LNCAP (cell line): ENCODE results near the gene YAP1.

ENCODE experiments used
- TF ChIP-seq, protein P1 (sequence below): fragments of 450-650 bp; IDR thresholded peaks from 2 replicates; pipeline ENCODE4 v1.5.1; 2017; ENCODE audit warnings: mild to moderate bottlenecking

The YAP1 gene

DNA sequence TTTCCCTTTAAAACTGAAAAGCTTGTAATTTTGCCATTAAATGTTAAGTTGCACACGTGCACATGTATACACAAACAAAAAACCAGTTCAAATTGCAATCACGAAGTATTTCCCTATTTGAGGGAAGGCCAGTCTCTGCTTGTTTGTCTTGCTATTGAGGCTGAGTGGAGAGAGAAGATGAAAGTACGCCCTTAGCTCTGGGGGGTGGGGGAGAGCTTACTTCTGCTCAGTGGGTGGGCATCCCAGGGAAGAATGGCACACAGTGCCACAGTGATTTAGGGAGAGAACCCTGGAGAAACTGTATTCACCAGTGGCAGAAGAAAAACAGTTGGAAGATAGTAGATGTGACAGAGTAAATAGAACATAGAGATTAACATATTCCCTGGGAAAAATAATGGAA is 8.7 kb downstream of the YAP1 start:
- TF ChIP-seq, protein P1, sequence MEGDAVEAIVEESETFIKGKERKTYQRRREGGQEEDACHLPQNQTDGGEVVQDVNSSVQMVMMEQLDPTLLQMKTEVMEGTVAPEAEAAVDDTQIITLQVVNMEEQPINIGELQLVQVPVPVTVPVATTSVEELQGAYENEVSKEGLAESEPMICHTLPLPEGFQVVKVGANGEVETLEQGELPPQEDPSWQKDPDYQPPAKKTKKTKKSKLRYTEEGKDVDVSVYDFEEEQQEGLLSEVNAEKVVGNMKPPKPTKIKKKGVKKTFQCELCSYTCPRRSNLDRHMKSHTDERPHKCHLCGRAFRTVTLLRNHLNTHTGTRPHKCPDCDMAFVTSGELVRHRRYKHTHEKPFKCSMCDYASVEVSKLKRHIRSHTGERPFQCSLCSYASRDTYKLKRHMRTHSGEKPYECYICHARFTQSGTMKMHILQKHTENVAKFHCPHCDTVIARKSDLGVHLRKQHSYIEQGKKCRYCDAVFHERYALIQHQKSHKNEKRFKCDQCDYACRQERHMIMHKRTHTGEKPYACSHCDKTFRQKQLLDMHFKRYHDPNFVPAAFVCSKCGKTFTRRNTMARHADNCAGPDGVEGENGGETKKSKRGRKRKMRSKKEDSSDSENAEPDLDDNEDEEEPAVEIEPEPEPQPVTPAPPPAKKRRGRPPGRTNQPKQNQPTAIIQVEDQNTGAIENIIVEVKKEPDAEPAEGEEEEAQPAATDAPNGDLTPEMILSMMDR: no peak

GRCh38 chr11:102119997-102120396 is 9.8 kb downstream of the YAP1 start:
- TF ChIP-seq, protein P1: no peak

DNA sequence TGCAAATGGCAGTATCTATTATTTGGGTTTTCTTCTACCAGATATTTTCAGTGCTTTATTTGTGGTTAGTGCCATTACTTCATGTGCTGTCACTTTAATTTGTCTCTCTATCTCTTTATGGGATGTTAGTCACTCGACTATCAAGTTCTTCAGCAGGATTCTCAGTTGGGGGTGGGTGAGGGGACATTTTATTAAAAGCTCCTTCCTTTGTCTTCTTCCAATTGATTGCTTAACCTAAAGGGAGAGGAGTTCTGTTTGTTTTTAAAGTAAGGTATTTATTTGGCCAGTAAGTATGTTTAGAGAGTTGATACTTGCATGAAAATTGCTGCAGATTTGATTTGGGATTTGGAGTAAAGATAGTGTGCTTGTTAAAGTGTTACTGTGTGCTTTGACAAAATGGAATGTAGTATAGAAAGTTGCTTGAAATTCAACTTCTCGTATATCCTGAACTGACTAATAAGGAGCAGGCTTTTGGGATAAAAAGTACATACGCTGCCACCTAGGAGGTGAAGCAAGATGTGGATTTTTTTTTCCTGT is 10.3 kb downstream of the YAP1 start:
- TF ChIP-seq, protein P1: no peak

GRCh38 chr11:102121329-102121728 is 11.1 kb downstream of the YAP1 start:
- TF ChIP-seq, protein P1: no peak

GRCh38 chr11:102134597-102134996 is 24.4 kb downstream of the YAP1 start:
- TF ChIP-seq, protein P1: no peak

DNA sequence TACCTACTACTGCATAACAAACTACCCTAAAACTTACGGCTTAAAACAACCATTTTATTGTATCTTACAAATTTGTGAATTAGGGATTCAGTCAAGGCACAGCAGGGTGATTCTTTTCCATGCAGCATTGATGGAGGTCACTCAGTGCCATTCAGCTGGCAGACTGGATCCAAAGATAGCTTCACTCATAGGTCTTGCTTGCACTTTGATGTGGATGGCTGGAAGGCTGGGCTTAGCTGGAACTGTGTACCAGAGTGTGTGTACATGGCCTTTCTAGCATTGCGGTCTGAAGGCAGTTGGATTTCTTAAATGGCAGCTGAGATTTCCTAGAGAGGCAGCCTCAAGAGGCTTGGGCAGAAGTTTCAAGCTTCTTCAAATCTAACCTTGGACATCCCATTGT is 25.0 kb downstream of the YAP1 start:
- TF ChIP-seq, protein P1: no peak

GRCh38 chr11:102138223-102138622 is 28.0 kb downstream of the YAP1 start:
- TF ChIP-seq, protein P1: no peak

DNA sequence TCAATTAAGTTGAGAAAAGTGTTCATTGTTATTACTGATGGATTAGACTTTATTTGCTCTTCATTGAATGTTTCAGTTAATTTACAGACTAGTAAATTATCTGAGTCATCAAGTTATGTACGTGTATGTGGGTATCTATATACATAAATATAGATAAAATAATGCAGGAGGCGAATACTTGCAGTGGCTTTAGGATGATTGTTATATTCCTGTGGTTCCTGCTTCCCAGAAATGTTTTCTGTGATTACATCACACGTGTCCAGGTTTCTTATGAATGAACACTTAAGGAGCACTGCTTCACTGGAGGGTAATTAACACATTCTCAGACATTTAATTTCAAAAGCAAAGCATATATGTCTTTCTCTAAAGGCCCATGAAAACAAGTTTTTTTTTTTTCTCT is 28.4 kb downstream of the YAP1 start:
- TF ChIP-seq, protein P1: no peak
